Activated CD4-positive, alpha-beta T cell treated with anti-CD3 and anti-CD28 coated beads, Interleukin-2, amount 50 U/mL, for 16 hours (primary cell): Measurements from ENCODE around the gene PRG2.

Source experiments
- DNase-seq: peaks from one replicate; pipeline ENCODE4 v3.0.0-alpha.2; 2020

PRG2 gene

DNA sequence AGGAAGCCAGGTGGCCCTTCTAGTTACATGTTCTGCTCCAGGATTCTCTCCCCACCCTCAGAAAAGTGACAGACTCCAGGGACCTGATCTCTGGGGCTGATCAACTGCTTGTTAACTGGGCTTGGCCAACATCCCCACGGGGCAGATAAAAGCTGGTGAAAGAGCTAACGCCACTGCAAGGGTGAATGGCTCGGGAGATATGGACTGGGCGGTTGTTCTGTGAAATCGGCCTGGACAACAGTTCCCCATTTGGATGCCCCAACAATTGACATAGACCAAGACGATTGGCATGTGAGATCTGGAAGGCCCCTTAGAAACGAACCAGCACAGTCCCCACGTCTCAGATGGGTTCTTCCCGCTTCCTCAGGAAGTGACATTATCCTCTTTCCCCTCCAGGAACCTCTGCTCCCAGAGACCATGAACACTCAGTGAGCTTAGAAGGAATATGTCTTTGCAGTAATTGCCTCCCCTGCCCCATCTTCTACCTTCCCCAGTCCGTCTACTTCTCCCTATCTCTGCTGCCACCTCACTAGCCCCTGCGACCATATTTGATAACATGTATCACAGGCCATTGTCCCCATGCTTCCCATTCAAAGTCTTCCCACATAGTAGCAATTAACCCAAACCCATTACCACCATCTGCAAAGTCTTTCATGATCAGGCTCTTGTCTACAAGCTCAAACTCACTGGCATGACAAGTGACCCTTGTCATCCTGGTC lies 5.6 kb upstream of the PRG2 start:
- no peak for DNase-seq

DNA sequence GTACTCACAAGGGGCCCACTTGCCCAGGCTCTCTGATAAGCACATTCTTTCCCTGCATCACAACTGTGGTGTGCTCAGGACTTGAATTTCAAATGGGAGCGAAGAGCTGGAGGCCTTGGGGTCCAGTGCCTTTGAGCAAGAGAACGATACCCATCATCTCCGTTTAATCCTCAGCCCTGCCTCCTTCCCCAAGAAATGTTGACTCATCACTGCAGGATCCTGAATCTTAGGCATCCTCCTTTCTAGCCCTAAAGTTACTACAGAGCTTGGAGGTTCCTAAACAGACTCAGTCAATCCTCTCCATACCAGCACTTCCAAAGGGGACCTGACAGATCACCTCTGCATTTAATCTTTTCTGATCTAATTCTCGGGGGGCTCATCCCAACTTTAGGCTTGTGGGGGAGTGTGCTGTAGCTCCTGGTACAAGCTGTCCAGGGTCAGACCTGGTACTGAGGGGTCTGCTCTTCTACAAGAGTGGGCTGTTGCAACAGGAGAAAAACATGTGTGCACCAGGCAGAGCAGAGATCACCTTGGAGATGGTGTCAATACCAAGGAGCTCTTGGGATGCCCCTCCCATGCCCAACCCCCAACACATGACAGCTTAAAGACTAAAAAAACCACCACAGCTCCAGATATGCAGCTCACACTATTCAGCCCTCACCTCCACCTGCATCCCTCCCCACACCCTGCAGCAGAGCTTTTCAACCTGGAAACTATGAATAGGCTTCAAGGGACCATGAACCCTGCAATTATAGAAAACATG lies 3.9 kb upstream of the PRG2 start:
- DNase-seq: no peak

DNA sequence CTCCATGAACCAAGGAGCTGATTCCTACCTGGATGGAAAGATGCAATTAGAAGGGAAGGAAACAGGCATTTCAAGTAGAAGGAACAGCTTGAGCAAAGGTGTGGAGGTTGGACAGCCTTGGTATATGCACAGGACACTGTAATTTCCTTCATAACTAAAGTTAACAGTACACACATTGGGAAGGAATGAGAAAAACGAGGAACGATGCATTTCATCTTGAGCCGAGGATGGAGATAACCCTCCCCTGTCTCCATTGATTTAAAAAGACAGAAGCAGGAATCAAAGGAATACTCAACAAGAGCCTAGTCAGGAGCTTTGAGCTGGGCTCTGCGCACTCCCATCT lies 2.3 kb upstream of the PRG2 start:
- no peak for DNase-seq

DNA sequence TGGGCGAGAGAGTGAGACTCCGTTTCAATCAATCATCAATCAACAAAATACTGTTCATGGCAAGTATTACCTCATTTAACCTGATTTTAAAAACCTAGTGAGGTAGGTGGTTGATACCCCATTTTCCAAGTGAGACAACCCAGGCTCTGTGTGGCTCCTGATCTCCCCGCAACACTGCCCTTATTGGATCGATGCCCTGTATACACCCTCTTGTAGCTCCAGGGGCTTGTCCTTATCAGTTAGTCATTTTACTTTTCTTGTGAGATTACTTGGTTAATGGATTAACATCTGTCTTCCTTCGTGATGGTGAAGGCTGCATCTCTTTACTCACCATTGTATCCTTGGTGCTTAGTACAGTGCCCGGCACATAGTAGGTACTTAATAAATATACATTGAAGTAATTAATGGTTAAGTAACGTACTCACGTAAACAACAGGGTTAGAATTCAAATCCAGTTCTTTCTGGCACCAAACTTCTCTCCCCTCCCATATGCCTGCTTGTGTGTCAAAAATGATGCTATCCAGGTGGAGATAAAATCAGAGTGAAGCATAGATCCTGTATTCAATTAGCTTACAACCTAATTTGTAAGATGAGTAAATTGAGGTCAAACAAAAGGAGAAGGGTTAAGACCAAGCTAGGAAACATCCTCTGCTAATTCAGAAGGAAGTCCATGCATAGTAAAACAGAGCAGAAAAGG lies 1.8 kb upstream of the PRG2 start:
- DNase-seq: no peak

DNA sequence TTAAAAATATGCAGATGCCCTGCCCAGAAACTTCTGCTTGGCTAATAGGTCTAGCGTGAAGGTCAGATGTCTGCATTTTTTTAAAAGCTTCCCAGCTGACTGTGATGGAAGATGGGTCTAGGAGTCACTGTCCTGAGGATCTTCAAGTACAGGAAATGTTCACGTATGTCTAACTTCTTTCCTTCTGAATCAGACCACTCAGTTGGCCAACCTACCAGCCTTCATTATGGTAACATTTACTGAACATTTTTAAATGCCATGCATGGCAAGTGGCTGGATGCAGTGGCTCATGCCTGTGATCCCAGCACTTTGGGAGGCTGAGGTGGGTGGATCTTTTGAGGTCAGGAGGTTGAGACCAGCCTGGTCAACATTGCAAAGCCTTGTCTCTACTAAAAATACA lies 1.1 kb upstream of the PRG2 start:
- no peak for DNase-seq

DNA sequence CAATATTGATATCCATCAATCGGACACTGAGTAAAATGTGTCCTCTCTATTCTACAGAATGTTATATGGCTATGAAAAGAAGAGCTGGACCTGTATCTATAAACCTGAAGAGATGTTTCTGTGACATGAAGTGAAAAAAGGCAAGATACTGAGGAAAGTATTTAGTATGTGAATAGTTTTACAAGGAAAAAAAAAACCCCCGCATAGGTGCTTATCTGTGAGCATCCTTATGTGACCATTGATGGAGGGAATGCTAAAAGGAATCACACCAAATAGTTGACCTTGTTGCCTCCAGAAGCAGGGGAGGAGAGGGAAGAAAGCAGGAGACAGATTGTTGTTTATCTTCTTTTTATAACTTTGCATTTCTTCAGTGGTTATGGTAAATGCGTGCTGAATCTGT lies 661 bp upstream of the PRG2 start:
- no peak for DNase-seq

DNA sequence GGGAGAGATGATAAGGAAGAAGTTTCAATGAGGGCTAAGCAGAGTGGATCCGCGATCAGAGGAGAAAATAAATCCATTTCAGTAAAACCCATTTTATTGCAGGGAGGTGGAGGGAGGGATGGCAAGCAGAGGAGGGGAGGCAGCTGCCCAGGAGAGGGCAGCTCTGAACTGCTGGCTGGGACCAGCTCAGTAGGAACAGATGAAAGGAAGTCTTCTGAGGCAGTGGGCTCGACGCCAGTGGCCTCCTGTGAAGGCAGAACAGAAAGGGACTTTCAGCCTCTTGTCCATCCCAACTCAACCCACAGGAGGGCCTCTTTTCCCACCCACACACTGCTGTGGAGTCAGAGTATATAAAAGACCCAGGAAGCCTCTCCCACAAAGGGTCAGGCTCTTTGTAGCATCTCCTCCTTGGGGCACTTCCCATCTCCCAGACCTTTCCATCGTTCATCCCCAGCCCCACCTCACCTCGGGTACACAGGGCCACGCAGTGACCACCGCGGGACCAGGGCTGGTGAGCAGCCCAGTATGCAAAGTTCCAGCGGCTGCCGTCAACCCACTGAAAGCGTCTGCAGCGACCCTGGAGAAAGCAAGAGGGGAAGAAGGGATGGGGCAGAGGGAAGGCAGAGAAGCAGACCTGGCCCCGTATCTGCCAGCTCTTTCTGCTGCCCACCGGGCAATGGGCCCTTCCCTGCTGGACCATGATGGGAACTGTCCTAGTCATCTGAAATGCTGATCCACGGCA lies 3.0 kb downstream of the PRG2 start:
- no peak for DNase-seq

DNA sequence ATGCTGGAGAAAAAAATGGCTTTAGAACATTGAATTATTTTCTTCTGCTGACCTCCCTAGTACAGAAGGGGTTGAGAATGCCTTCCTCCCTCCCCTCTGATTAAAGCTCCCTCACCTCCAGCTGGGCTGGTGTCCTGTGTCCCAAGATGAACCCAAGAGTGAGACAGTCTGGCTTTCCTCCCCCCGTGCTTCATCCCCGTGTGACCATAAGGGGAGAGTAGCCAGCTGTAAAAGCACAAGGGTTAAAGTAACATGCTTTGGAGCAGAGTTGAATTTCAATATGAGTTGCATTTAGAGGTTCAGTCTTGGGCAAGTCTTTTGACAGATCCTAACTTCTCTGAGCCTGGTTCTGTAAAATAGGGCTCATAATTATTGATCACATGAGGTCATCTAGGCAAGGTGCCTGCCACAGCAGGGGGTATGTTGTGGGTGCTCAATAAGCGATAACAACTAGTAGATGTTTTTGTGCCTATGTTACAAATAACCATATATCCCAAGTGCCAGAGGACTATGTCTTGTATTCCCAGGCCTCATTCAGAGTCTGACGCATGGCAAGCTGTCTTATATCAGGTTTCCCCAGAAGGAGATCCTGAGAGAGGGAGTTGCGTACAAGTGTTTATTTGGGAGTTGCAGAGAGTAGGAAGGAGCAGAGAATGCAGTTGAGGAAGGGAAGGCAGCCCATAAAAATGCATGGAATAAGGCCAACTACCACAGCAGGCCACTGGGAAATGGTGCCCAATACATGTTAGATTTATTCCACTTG lies 4.1 kb downstream of the PRG2 start:
- DNase-seq: no peak

DNA sequence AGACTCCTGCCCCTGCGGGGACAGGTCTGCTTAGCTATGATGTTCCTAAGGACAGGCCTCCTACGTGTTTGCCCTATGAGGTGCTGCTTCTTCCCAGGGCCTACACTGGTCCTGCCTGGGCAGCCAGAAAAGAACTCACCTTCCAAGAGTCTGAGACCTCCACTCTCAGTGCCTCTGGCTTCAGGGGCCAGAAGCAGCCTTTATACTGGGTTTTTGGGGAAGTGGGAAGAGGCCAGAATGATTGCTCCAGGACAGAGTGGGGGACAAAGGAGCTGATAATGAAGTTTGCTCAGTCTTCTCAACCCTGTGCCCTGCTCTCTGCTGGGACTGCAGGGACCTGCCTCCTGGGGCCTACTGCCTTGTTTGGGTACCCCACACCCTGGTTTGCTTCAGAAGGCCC lies 9.5 kb downstream of the PRG2 start, which contains the start of gene PRG3:
Gene PRG3 (minus strand): TSS at position 176 of the 400 bp plus-strand sequence. CDS start 442 bp downstream, outside the sequence.
- no peak for DNase-seq

DNA sequence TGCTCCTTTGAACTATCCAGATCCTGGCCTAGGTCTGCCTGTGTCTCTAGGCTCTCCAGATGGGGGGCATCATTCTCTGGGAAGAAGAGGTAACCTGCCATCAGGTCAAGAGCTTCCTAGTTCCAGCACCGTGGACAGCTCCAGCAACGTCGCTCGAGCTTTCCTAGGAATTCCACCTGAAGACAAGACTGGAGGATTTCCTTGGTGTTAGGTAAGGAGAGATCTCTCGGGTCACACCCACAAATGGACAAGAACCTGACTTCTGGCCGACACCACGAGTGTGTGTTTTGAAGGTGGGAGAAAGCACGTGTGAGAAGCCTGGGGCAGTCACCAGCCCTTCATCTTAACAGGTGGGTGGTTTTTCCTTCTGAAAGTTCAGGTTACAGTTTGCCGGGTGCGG lies 10.7 kb downstream of the PRG2 start:
- no peak for DNase-seq

DNA sequence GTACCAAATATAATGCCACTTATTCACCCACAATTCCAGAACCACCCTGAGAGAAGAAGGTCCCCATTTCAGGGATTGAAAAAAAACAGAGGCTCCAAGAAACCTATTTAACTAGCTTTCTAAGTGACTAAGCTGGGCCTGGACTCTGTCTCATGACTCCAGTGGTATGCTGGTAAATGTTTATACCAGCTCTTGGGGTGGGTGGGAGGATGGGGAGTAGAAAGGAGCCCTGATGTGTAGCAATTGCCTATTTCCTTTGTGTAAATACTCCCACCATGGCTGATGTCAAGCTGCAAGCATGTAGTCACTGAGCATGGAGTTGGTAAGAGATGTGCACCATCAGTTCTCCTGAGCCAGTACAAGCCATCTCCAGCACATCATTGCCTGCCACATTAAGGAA lies 12.3 kb downstream of the PRG2 start:
- no peak for DNase-seq

DNA sequence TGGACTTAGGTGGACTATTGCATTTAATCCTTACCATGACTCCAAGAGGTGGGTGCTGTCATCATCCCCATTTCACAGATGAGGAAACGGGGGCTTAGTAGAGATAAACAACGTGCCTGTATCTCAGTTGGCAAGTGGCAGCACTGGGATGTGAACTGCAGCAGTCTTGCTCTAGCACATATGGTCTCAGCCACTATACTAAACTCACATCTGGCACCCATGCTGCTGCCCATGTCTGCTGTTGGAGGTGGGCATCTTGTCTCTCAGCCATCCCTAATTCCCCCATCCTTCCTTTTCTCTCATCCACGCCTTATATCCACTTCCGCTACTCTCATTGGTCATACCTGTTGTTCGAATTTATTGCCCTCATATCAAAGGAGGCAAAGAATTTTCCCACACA lies 13.3 kb downstream of the PRG2 start:
- no peak for DNase-seq

DNA sequence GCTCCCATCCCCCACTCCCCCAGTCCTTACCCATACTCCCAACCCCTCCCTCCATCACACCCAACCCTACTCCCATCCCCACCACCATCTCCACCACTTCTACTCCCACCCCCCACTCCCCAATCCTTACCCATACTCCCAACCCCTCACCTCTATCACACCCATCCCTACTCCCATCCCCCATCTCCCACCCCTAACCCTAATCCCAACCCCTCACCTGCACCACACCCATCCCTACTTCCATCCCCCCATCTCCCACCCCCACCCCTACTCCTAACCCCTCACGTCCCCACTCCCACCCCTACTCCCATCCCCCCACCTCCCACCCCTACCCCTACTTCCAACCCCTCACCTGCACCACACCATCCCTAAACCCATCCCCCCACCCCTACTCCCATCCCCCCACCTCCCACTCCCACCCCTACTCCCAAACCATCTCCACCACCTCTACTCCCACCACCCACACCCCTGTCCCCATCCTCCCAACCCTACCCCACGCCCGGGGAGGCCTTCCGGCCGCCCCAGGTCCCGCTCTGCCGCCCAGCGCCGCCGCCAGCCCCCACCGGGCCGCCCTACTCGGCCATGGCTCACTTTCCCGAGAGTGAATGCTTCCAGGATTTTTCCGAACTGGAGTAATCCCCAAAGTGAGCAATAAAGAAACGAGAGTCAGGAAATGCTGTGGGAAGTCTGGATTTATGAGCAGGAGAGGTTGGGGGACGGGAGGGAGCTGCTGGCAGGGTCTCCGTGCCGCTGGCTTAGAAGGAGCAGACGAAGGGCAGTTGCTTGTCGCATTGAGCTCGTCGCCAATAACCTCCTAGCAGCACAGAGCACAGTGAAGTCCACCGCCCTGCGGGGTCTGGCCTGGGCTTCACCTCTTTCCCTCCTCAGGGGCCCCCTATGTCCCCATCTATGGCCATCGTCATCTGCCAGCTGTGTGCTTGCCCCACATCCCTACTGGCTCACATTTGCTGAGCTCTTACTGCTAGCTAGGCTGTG lies 14.1 kb downstream of the PRG2 start:
- DNase-seq: no peak

DNA sequence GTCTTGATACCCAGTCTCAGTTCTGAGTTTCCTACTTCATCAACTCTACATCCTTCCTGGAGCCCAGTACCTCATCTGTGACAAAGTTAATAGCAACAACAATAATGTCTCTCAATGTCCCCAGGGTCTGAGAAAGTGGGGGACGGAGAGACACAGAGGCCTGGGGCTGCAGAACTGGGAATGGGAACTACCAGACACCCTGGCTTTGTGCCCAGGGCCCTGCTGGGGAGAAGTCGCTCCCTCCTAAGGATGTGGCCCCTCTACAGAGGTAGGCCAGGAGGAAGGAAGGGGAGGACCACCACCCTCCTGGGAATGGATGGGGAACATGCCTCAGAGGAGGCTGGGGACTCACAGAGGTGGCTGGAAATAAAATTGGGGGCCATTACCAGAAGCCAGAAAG lies 15.0 kb downstream of the PRG2 start:
- DNase-seq: no peak

DNA sequence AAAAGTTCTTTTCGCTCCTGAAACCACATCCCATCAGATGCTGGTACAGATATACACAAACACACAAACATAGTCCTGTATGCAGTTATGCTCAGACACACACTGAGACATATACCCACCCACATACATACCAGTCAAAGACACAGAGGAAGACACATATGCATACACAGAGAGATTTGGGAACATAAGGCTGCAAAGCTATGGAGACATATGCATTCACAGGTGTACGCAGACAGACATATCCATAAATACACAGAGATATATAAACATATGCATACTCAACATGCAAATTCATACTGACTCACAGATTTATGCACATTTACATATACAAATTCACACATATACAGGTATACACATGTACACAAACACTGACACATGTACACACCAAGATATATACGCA lies 15.5 kb downstream of the PRG2 start:
- no peak for DNase-seq

DNA sequence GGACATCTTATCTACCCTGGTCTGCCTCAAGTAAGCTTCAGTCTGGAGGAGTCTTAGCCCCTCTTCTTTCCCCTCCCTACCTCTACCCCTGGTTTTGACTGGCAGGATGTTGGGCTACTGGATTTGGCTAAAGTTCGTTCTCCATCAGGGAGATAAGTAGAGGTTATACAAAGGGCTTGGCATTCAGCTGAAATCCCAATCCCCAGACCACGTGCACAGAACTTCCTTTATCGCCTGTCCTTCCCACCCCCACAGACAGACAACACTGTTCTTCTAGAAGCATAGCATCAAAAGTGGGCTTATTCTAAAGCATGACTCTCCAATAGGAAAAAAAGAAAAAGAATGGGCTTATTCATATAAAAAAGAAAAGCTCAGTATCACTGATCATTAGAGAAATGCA lies 17.3 kb downstream of the PRG2 start:
- no peak for DNase-seq

DNA sequence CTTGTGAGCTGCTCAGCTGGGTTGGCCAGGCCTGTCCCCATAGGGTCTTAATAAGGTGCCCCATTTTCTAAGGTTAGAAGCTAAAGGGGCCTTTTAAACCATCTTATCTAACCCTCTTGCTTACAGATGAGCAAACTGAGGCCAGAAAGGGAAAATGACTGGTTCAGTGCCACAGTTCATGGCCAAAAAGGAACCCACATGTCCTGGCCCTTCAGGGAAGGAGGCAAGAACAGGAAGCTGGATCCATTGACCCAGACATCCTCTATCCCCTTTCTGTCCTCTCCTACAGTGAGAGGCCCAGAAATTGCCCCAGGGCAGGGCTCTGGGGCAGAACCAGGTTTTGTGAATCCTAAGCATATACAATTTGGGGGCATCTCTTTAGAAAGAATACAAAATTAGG lies 19.5 kb downstream of the PRG2 start:
- DNase-seq: no peak

DNA sequence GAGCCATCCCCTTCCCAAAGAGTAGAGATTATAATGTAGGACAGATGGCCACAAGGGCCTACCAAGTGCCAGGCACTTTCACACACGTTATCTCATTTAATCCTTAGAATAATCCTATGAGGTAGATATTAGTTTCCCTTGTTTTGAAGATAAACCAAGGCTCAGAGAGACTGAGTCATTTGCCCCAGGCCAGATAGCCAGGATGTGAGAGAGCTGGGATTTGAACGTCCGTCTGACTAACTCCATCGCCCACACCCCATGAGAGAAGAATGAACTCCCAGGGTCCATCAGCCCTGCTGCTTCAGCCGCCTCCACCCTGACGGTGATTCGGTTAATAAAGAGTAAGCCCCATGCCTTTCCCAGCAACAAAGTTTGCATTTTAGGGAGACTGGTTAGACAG lies 20.2 kb downstream of the PRG2 start:
- no peak for DNase-seq

DNA sequence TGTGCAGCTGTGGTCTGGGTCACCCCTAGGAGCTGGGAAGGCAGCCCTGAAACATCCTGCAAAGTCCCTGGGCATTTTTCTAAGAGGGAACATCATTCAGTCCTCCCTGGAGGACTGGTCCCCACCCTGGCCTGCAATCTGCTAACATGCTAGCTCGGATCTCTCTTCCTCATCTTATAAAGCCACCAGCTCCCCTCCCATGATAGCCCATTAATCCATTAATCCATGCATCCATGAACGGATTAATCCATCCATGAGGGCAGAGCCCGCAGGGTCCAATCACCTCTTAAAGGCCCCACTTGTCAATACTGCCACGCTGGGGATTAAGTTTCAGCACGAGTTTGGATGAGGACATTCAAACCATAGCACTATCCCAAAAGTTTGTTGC lies 21.6 kb downstream of the PRG2 start:
- no peak for DNase-seq

DNA sequence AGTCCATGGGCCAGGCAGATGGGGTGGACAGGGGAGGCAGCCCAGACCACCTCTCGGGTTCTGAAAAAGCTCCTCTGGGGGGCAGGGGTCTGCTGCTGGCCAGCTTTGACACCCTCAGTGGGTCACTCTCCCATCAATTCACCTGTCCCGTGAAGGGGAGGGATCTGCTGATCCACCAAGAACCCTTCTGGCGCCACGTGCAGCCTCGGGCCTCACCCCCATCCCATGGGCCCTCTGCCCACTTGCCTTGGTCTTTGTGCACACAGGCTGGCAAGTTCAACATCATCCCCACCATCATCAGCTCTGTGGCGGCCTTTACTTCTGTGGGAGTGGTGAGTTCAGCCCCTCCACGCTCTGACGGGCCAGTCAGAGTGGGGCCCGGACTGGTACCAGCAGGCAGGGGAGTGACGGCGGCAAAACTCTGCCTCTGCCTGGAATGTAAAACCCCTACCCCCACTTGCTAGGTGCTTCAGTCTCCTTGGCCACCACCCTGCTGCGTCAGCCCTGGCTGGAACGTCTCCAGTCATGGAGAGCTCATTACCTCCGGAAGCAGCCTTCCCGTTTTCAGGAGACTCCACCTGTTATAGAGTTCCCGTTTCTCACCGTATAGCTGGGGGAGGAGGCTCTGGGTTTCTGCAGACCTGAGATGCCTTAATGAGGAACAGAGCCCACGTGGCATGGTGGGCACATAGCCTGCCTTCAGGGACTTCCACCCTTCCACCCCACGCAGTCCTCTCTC lies 22.2 kb downstream of the PRG2 start:
- no peak for DNase-seq
